ENCODE measurements around the gene ORC3. TPM values are rescaled to one million over a fixed set of nuclear protein-coding genes. Genes with fewer than 3 reads are reported as not detected.

Gene ORC3
- total and polyA plus RNA-seq, 7 donors: 10.2 to 27.6 (median 17.5) TPM

DNA sequence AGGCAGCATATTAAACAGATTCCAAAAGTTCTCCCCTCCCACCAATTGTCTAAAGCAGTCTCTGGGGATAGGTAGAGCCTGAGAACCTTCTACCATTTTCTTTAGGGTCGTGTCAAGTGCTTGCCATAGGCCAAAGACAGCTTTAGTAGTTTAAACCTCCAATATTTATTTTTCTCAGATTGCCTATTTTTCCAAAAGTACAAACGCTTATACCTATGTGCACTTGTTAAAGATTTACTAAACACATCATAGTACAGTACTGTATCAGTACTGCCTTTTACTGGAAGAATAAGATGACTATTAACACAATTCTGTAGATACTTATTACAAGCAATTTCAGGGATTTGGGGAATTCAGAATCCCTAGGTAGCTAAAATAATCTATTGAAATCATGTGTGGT is 82.7 kb downstream of the ORC3 start:
- Histone ChIP-seq H3K36me3 (peaks cover 0 to 80% (median 9%) of the 10 kb centered on the region in 4 donors), H3K4me3 (no peak overlapping the region), H3K9me3 (no peaks in the 10 kb centered on the region), H3K27ac (no peak overlapping the region), H3K4me1 (no peaks in the 10 kb centered on the region), H3K27me3 (no peaks in the 10 kb centered on the region)
- TF ChIP-seq POLR2AphosphoS5 (IDR thresholded peaks at IDR 0.05) (no peak), EP300 (IDR thresholded peaks at IDR 0.05) (no peak), POLR2A (IDR thresholded peaks at IDR 0.05) (no peak)
- TF ChIP-seq, protein P1, sequence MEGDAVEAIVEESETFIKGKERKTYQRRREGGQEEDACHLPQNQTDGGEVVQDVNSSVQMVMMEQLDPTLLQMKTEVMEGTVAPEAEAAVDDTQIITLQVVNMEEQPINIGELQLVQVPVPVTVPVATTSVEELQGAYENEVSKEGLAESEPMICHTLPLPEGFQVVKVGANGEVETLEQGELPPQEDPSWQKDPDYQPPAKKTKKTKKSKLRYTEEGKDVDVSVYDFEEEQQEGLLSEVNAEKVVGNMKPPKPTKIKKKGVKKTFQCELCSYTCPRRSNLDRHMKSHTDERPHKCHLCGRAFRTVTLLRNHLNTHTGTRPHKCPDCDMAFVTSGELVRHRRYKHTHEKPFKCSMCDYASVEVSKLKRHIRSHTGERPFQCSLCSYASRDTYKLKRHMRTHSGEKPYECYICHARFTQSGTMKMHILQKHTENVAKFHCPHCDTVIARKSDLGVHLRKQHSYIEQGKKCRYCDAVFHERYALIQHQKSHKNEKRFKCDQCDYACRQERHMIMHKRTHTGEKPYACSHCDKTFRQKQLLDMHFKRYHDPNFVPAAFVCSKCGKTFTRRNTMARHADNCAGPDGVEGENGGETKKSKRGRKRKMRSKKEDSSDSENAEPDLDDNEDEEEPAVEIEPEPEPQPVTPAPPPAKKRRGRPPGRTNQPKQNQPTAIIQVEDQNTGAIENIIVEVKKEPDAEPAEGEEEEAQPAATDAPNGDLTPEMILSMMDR (IDR thresholded peaks at IDR 0.05): no peak
- WGBS, 2 donors: 71 to 90% methylated on average over 2 of the region's 2 CpGs
- no peak for DNase-seq
- intact Hi-C loops (cut with DNase I): no loop called here

DNA sequence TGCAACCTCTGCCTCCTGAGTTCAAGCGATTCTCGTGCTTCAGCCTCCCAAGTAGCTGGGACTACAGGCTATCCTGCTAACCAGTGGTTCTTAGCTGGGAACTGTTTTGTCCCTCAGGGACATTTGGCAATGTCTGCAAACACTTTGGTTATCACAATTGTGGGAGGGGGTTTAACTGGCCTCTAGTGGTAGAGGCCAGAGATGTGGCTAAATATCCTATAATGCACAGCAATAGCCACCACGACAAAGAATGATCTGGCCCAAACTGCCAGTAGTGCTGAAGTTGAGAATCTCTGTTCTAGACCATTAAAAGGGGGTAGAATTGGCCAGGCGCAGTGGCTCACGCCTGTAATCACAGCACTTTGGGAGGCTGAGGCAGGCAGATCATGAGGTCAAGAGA is 83.3 kb downstream of the ORC3 start:
- no peak for DNase-seq
- Histone ChIP-seq H3K36me3 (peaks cover 0 to 80% (median 9%) of the 10 kb centered on the region in 4 donors), H3K27me3 (no peaks in the 10 kb centered on the region), H3K9me3 (no peaks in the 10 kb centered on the region), H3K4me1 (no peaks in the 10 kb centered on the region), H3K27ac (no peak overlapping the region), H3K4me3 (no peak overlapping the region)
- intact Hi-C loops (cut with DNase I): no loop called here
- TF ChIP-seq, protein P1 (IDR thresholded peaks at IDR 0.05): no peak
- TF ChIP-seq POLR2A (IDR thresholded peaks at IDR 0.05) (no peak), EP300 (IDR thresholded peaks at IDR 0.05) (no peak), POLR2AphosphoS5 (IDR thresholded peaks at IDR 0.05) (no peak)
- WGBS, 2 donors: 96 to 98% methylated on average over 5 of the region's 5 CpGs

DNA sequence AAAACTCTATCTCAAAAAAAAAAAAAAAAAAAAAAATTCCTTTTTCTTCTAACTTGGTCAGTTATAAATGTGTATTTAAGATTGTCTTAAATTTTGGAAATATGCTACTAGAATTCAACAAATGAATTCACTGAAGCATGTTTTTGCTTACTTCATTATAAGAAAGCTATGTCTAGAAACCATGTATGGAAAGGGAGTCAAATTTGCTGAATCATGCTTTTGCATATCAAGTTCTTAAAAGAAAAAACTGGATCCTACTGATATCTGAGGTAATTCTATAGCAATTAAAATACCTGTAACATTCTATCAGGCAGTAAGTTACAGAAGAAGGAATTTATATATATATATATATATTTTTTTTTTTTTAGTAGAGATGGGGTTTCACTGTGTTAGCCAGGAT is 84.4 kb downstream of the ORC3 start:
- intact Hi-C loops (cut with DNase I): no loop called here
- DNase-seq: no peak
- peaks cover 0 to 89% (median 9%) of the 10 kb centered on the region in 4 donors for H3K36me3 ChIP-seq

DNA sequence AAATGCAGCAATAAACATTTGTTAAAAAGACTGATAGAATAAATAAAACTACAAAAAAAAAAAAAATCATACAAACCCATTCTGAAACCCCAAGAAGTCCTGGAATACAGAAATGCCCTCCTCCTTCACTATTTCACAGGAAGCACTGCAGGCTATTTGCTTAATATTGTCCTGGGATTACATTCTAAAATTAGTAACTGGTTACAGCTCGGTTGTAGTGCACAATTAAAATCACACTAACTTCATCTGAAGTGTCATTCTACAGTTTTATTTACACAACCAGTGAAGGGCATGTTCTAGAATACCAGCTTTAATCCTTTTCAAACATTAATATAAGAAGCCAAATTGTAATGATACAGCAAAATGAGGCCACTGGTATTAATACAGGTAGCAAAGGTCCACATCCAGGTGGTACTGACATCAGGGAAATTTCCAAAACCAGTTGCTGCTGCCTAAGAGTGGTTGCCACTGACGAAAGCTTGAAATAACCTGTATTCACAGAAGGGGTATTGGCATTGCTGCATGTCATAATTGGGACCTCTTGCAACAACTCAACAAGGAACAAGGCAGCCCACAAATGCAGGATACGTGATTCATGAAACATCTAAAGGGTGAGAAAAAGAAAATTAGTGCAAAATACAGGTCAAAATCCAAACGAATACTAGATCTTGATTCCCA is 85.2 kb downstream of the ORC3 start:
- H3K36me3 ChIP-seq: peaks cover 0 to 92% (median 9%) of the 10 kb centered on the region in 4 donors
- WGBS, 2 donors: 71 to 80% methylated on average over 4 of the region's 4 CpGs
- H3K4me1 ChIP-seq: no peaks in the 10 kb centered on the region
- H3K27ac ChIP-seq: no peak overlapping the region
- DNase-seq: no peak
- intact Hi-C loops (cut with DNase I): no loop called here
- TF ChIP-seq, protein P1 (IDR thresholded peaks at IDR 0.05): no peak
- TF ChIP-seq POLR2A (IDR thresholded peaks at IDR 0.05) (no peak), POLR2AphosphoS5 (IDR thresholded peaks at IDR 0.05) (no peak), EP300 (IDR thresholded peaks at IDR 0.05) (no peak)
- H3K9me3 ChIP-seq: no peaks in the 10 kb centered on the region
- H3K27me3 ChIP-seq: no peaks in the 10 kb centered on the region
- H3K4me3 ChIP-seq: no peak overlapping the region

More for the DNA sequence above, 84.4 kb downstream of the ORC3 start:
- H3K4me1 ChIP-seq: no peaks in the 10 kb centered on the region
- no peak overlapping the region for H3K4me3 ChIP-seq
- H3K27me3 ChIP-seq: no peaks in the 10 kb centered on the region
- H3K9me3 ChIP-seq: no peaks in the 10 kb centered on the region
- TF ChIP-seq, protein P1 (IDR thresholded peaks at IDR 0.05): no peak
- no peak overlapping the region for H3K27ac ChIP-seq

DNA sequence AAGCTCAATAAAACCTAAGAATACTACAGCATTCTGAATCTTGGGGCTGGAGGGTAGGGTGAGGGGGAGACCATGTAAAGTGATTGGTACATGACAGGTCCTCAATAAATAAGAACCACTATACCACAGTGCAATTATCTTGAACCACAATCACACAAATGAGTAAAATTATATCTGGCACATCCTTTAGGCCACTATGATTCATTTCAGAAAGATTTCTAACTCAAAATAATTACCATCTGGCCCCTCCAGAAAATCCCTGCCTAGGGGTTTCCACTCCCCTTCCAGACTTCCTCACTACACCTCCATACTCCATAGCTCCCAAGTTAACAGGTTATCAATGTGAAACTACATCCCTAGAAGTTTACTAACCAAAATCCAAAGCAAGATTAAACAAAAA is 92.4 kb downstream of the ORC3 start:
- intact Hi-C loops (cut with DNase I): no loop called here
- no peak for DNase-seq
- no peaks in the 10 kb centered on the region for H3K27me3 ChIP-seq
- H3K36me3 ChIP-seq: peaks cover 0 to 33% (median 0%) of the 10 kb centered on the region in 4 donors
- H3K27ac ChIP-seq: no peak overlapping the region
- no peak for TF ChIP-seq POLR2AphosphoS5 (IDR thresholded peaks at IDR 0.05)
- no peak overlapping the region for H3K4me3 ChIP-seq
- peaks cover 0 to 35% (median 19%) of the 10 kb centered on the region in 4 donors for H3K4me1 ChIP-seq
- H3K9me3 ChIP-seq: no peaks in the 10 kb centered on the region

All from sigmoid colon (tissue), 7 donors.